Mesothelial cell of epicardium (in vitro differentiated cells): ENCODE data around the gene ACTR3. TPM values are rescaled to one million over a fixed set of nuclear protein-coding genes. Genes with fewer than 3 reads are reported as not detected.

Experiments used
- DNase-seq, 2 experiments: peaks; one replicate each; pipeline ENCODE4 v3.0.0; 2021; ENCODE audit warnings: low spot score in 2 of 2; ENCODE audit not compliant: unreplicated experiment in 2 of 2
- H3K27ac Mint-ChIP-seq: 2 replicates; pipeline ENCODE4 v1.8.0; 2021; ENCODE audit warnings: mixed read lengths
- H3K27me3 Mint-ChIP-seq: 2 replicates; pipeline ENCODE4 v1.8.0; 2021; ENCODE audit warnings: low read depth, mixed read lengths
- H3K36me3 Mint-ChIP-seq: 2 replicates; pipeline ENCODE4 v1.8.0; 2021; ENCODE audit warnings: mixed read lengths
- H3K4me1 Mint-ChIP-seq: 2 replicates; pipeline ENCODE4 v1.8.0; 2021; ENCODE audit warnings: mixed read lengths
- H3K4me3 Mint-ChIP-seq: 2 replicates; pipeline ENCODE4 v1.8.0; 2021; ENCODE audit warnings: mild to moderate bottlenecking, moderate library complexity, mixed read lengths
- H3K9me3 Mint-ChIP-seq: 2 replicates; pipeline ENCODE4 v1.8.0; 2021; ENCODE audit warnings: mixed read lengths
- CTCF ChIP-seq: fragments of 200-600 bp; sonication (generic); IDR thresholded peaks from one replicate; pipeline ENCODE4 v1.5.0; 2021; ENCODE audit warnings: antibody characterized with exemption; ENCODE audit not compliant: unreplicated experiment
- total RNA-seq: library from RNA; stranded (reverse); gene quantifications from 3 replicates; pipeline ENCODE4 v1.2.1, GENCODE V29; 2021

Gene ACTR3
- total RNA-seq, 1 donor from 2014 or later: 151 TPM

- Mint-ChIP-seq H3K27ac (no peak overlapping the region), H3K36me3 (peaks cover 19% of the 10 kb centered on the region), H3K4me1 (no peaks in the 10 kb centered on the region), H3K9me3 (peaks cover 19% of the 10 kb centered on the region), H3K27me3 (no peaks in the 10 kb centered on the region), H3K4me3 (no peak overlapping the region)
- TF ChIP-seq CTCF: no peak
- no peak for DNase-seq
These were observed 20.3 kb downstream of the ACTR3 start for GRCh38 chr2:113910110-113910717.

GRCh38 chr2:113910967-113911678 is 21.2 kb downstream of the ACTR3 start:
- Mint-ChIP-seq H3K27ac (no peak overlapping the region), H3K36me3 (peaks cover 12% of the 10 kb centered on the region), H3K9me3 (peaks cover 12% of the 10 kb centered on the region), H3K27me3 (no peaks in the 10 kb centered on the region), H3K4me3 (no peak overlapping the region), H3K4me1 (no peaks in the 10 kb centered on the region)
- TF ChIP-seq CTCF: no peak
- no peak for DNase-seq

DNA sequence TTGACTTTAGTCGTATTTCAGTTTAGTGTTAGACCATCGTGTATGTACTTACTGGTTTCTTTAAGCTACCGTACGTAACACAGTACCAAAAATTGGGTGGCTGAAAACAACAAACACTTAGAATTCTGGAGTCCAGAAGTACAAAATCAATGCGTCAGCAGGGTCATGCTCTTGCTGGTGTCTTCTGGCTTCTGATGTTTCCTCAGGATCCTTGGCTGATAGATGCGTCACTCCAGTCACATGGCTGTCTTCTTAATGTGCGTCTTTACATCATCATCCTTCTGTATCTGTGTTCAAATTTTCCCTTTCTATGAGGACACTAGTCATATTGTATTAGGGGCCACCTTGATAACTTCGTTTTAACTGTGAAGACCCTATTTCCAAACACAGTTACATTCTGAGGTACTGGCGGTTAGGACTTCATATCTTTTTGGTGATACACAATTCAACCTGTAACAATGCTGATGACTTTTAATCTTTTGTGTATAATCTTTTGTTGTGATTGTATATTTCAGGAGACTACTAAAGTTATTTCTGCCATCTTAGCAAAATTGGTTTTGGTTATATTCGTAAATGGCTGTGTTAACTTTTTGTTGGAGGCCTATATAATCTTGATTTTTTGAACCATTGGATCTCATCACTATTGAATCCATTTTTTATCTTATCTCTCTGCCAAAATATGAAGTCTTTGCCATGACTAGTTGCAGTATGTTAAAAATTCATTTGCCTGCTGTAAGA is 25.4 kb downstream of the ACTR3 start:
- no peaks in the 10 kb centered on the region for H3K4me1 Mint-ChIP-seq
- no peaks in the 10 kb centered on the region for H3K27me3 Mint-ChIP-seq
- H3K27ac Mint-ChIP-seq: no peak overlapping the region
- peaks cover 4% of the 10 kb centered on the region for H3K9me3 Mint-ChIP-seq
- no peak for DNase-seq
- H3K36me3 Mint-ChIP-seq: peaks cover 22% of the 10 kb centered on the region
- no peak overlapping the region for H3K4me3 Mint-ChIP-seq
- TF ChIP-seq CTCF: no peak

GRCh38 chr2:113918229-113918628 is 28.3 kb downstream of the ACTR3 start:
- Mint-ChIP-seq H3K4me3 (no peak overlapping the region), H3K9me3 (no peaks in the 10 kb centered on the region), H3K27ac (no peak overlapping the region), H3K4me1 (no peaks in the 10 kb centered on the region), H3K36me3 (peaks cover 26% of the 10 kb centered on the region), H3K27me3 (no peaks in the 10 kb centered on the region)
- no peak for TF ChIP-seq CTCF
- DNase-seq: no peak

GRCh38 chr2:113920996-113921395 is 31.1 kb downstream of the ACTR3 start:
- peaks cover 35% of the 10 kb centered on the region for H3K36me3 Mint-ChIP-seq
- no peak overlapping the region for H3K4me3 Mint-ChIP-seq
- no peaks in the 10 kb centered on the region for H3K4me1 Mint-ChIP-seq
- no peak overlapping the region for H3K27ac Mint-ChIP-seq
- H3K9me3 Mint-ChIP-seq: no peaks in the 10 kb centered on the region
- TF ChIP-seq CTCF: no peak
- no peak for DNase-seq
- no peaks in the 10 kb centered on the region for H3K27me3 Mint-ChIP-seq
